ENCODE results near the gene THRAP3.

THRAP3 gene

GRCh38 chr1:36253161-36253862 lies 29.1 kb downstream of the THRAP3 start:
- H3K9me3 Mint-ChIP-seq = no peaks in the 10 kb centered on the region
- H3K27ac Mint-ChIP-seq = no peak overlapping the region
- H3K27me3 Mint-ChIP-seq = no peaks in the 10 kb centered on the region
- peaks cover 75% of the 10 kb centered on the region for H3K4me1 Mint-ChIP-seq (ENCODE audit: low read depth)
- H3K36me3 Mint-ChIP-seq (ENCODE audit: low read depth) = peaks cover 48% of the 10 kb centered on the region
- no peak overlapping the region for H3K4me3 Mint-ChIP-seq

DNA sequence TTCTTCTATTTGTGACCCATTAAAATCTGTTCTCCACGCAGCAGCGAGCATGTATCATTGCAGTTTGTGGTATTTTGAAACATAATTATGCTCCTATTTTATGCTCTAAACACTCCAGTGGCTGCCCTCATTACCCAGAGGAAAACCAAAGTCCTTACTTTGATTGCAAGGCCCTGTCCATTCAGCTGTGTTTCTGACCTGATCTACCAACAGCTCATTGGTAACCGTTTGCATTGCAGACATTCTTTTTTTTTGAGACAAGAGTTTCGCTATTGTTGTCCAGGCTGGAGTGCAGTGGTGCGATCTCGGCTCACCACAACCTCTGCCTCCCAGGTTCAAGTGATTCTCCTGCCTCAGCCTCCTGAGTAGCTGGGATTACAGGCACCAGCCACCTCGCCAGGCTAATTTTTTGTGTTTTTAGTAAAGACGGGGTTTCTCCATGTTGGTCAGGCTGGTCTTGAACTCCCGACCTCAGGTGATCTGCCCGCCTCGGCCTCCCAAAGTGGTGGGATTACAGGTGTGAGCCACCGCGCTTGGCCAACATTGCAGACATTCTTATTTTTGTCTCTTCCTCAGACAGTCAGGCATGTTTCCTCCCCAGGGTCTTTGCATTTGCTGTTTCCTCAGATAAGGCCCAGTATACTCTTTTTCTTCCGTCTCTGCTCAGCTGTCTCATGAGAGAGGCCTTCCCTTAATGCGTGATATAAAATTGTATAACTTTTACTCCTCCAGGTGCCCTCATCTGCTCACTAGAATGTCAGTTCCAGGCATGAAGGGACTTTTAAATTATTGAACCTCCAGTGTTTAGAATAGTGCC lies 32.5 kb downstream of the THRAP3 start:
- H3K4me1 Mint-ChIP-seq (ENCODE audit: low read depth) = peaks cover 53% of the 10 kb centered on the region
- peak overlapping the region; percentile 77 for H3K27ac Mint-ChIP-seq
- H3K36me3 Mint-ChIP-seq (ENCODE audit: low read depth) = peaks cover 45% of the 10 kb centered on the region
- H3K27me3 Mint-ChIP-seq = no peaks in the 10 kb centered on the region
- H3K9me3 Mint-ChIP-seq = no peaks in the 10 kb centered on the region
- no peak overlapping the region for H3K4me3 Mint-ChIP-seq

GRCh38 chr1:36257375-36257767 lies 33.1 kb downstream of the THRAP3 start:
- Mint-ChIP-seq H3K27me3 (no peaks in the 10 kb centered on the region), H3K4me3 (no peak overlapping the region), H3K36me3 (ENCODE audit: low read depth) (peaks cover 50% of the 10 kb centered on the region), H3K4me1 (ENCODE audit: low read depth) (peaks cover 48% of the 10 kb centered on the region), H3K9me3 (no peaks in the 10 kb centered on the region), H3K27ac (peak overlapping the region; percentile 77)

DNA sequence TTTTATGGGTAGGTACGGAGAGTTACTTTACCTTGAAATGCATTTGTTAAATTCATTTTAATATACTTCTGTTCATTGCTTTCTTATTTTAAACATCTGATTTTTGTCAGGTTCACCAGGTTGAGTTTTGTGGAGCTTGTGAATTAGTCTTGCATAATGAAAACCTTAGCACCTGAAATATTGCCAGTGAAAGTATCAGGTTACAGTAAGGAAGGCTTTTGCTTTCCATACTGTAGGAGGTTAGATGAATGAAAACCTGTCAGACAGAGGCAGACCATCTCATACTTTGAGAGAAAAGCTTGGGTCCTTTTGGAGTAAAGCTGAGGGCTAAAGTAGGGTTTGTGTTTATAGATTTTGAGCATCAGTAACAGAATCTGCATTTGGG lies 34.7 kb downstream of the THRAP3 start:
- peaks cover 60% of the 10 kb centered on the region for H3K36me3 Mint-ChIP-seq (ENCODE audit: low read depth)
- H3K4me1 Mint-ChIP-seq (ENCODE audit: low read depth) = peaks cover 47% of the 10 kb centered on the region
- H3K27ac Mint-ChIP-seq = peak overlapping the region; percentile 23
- no peaks in the 10 kb centered on the region for H3K9me3 Mint-ChIP-seq
- no peaks in the 10 kb centered on the region for H3K27me3 Mint-ChIP-seq
- no peak overlapping the region for H3K4me3 Mint-ChIP-seq

- Mint-ChIP-seq H3K36me3 (ENCODE audit: low read depth) (peaks cover 58% of the 10 kb centered on the region), H3K9me3 (no peaks in the 10 kb centered on the region)
Measured at GRCh38 chr1:36268981-36269380, 44.7 kb downstream of the THRAP3 start.

DNA sequence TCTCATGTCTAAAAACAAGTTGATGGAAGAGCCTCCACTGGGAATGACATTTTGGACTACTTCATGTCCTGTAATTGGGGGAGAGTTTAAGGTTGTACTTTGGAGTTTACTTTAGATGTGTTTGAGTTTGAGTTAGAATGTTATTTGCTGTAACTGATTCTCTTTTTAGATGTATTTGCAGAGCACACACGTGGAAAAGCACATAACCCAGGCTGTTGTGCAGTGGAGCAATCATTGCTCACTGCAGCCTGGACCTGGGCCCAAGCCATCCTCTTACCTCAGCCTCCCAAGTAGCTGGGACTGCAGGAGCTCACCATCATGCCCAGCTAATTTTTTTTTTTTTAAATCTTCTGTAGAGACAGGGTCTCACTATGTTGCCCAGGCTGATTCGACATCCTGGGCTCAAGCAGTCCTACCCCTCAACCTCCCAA lies 45.2 kb downstream of the THRAP3 start:
- no peaks in the 10 kb centered on the region for H3K9me3 Mint-ChIP-seq
- no peak overlapping the region for H3K4me3 Mint-ChIP-seq
- no peaks in the 10 kb centered on the region for H3K27me3 Mint-ChIP-seq
- peaks cover 58% of the 10 kb centered on the region for H3K36me3 Mint-ChIP-seq (ENCODE audit: low read depth)
- H3K4me1 Mint-ChIP-seq (ENCODE audit: low read depth) = peaks cover 25% of the 10 kb centered on the region
- H3K27ac Mint-ChIP-seq = peak overlapping the region; percentile 40

More at GRCh38 chr1:36268981-36269380, 44.7 kb downstream of the THRAP3 start:
- H3K27me3 Mint-ChIP-seq = no peaks in the 10 kb centered on the region
- H3K4me3 Mint-ChIP-seq = no peak overlapping the region
- peaks cover 27% of the 10 kb centered on the region for H3K4me1 Mint-ChIP-seq (ENCODE audit: low read depth)
- H3K27ac Mint-ChIP-seq = no peak overlapping the region

GRCh38 chr1:36273024-36273423 lies 48.8 kb downstream of the THRAP3 start:
- H3K27ac Mint-ChIP-seq = peak overlapping the region; percentile 40
- peaks cover 14% of the 10 kb centered on the region for H3K4me1 Mint-ChIP-seq (ENCODE audit: low read depth)
- H3K9me3 Mint-ChIP-seq = no peaks in the 10 kb centered on the region
- no peaks in the 10 kb centered on the region for H3K27me3 Mint-ChIP-seq
- H3K36me3 Mint-ChIP-seq (ENCODE audit: low read depth) = peaks cover 44% of the 10 kb centered on the region
- no peak overlapping the region for H3K4me3 Mint-ChIP-seq

- Mint-ChIP-seq H3K9me3 (no peaks in the 10 kb centered on the region), H3K36me3 (ENCODE audit: low read depth) (peaks cover 38% of the 10 kb centered on the region), H3K27ac (peak overlapping the region; percentile 52), H3K4me3 (no peak overlapping the region), H3K4me1 (ENCODE audit: low read depth) (peaks cover 20% of the 10 kb centered on the region), H3K27me3 (no peaks in the 10 kb centered on the region)
Measured at GRCh38 chr1:36274201-36274600, 50.0 kb downstream of the THRAP3 start.

DNA sequence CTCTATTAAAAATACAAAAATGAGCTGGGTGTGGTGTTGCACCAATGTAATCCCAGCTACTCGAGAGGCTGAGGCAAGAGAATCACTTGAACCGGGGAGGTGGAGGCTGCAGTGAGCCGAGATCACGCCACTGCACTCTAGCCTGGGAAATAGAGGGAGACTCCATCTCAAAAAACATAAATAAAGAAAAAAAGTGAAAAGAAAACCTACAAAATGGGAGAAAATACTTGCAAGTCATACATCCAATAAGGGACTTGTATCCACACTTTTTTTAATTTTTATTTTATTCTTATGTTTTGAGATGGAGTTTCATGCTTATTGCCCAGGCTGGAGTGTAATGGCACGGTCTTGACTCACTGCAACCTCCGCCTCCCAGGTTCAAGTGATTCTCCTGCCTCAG lies 52.4 kb downstream of the THRAP3 start:
- no peak overlapping the region for H3K27ac Mint-ChIP-seq
- H3K4me1 Mint-ChIP-seq (ENCODE audit: low read depth) = peaks cover 45% of the 10 kb centered on the region
- no peaks in the 10 kb centered on the region for H3K9me3 Mint-ChIP-seq
- H3K27me3 Mint-ChIP-seq = no peaks in the 10 kb centered on the region
- no peak overlapping the region for H3K4me3 Mint-ChIP-seq
- peaks cover 32% of the 10 kb centered on the region for H3K36me3 Mint-ChIP-seq (ENCODE audit: low read depth)

- no peak overlapping the region for H3K4me3 Mint-ChIP-seq
- H3K36me3 Mint-ChIP-seq (ENCODE audit: low read depth) = peaks cover 34% of the 10 kb centered on the region
- no peaks in the 10 kb centered on the region for H3K9me3 Mint-ChIP-seq
- peak overlapping the region; percentile 84 for H3K27ac Mint-ChIP-seq
- H3K27me3 Mint-ChIP-seq = no peaks in the 10 kb centered on the region
- H3K4me1 Mint-ChIP-seq (ENCODE audit: low read depth) = peaks cover 49% of the 10 kb centered on the region
Measured at GRCh38 chr1:36279110-36279788, 55.0 kb downstream of the THRAP3 start.

DNA sequence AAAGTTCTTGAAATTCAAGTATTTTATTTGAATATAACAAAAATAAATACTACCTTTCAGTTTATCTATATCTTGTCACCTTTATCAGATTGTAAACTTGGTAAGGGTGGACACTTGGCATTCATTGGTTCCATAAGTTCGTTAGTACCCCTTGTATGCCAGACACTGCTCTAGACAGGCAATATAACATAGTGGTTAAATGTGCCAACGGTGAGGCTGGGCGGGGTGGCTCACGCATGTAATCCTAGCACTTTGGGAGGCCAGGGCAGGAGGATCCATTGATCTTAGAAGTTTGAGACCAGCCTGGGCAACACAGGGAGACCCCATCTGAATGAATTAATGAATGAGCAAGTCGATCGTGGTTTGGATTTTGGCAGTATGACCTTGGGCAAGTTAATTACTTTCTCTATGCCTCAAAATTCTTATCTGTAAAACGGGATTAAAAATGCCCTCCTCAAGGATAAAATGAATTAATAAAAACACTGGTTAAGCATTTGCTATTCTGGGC lies 55.6 kb downstream of the THRAP3 start:
- peak overlapping the region; percentile 84 for H3K27ac Mint-ChIP-seq
- no peaks in the 10 kb centered on the region for H3K27me3 Mint-ChIP-seq

GRCh38 chr1:36284061-36284460 lies 59.8 kb downstream of the THRAP3 start:
- H3K36me3 Mint-ChIP-seq (ENCODE audit: low read depth) = peaks cover 72% of the 10 kb centered on the region
- H3K4me1 Mint-ChIP-seq (ENCODE audit: low read depth) = peaks cover 67% of the 10 kb centered on the region
- no peak overlapping the region for H3K27ac Mint-ChIP-seq
- no peaks in the 10 kb centered on the region for H3K9me3 Mint-ChIP-seq
- no peaks in the 10 kb centered on the region for H3K27me3 Mint-ChIP-seq
- H3K4me3 Mint-ChIP-seq = no peak overlapping the region

More for the DNA sequence above, 55.6 kb downstream of the THRAP3 start:
- Mint-ChIP-seq H3K9me3 (no peaks in the 10 kb centered on the region), H3K4me1 (ENCODE audit: low read depth) (peaks cover 55% of the 10 kb centered on the region), H3K4me3 (no peak overlapping the region), H3K36me3 (ENCODE audit: low read depth) (peaks cover 38% of the 10 kb centered on the region)

DNA sequence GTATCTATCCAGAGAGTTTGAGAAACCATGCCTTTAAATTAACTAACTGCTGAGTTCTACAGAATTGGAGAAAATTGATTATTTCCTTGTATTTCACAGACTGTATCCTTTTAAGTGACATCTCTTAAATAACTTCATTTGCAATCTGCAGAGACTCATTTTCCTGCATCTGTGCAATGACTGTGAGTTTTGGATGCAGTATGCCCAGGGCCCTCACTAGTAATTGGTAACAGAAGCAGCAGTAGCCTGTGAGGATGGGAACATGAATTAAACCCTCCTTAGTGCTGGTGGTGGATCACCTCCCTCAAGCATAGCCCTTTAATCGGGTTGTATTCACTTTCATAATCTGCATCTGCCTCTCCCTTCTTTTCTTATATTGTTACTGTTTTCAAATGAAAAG lies 60.3 kb downstream of the THRAP3 start:
- Mint-ChIP-seq H3K9me3 (no peaks in the 10 kb centered on the region), H3K27ac (no peak overlapping the region), H3K4me3 (no peak overlapping the region), H3K27me3 (no peaks in the 10 kb centered on the region), H3K36me3 (ENCODE audit: low read depth) (peaks cover 71% of the 10 kb centered on the region), H3K4me1 (ENCODE audit: low read depth) (peaks cover 64% of the 10 kb centered on the region)

GRCh38 chr1:36285443-36286101 lies 61.3 kb downstream of the THRAP3 start:
- H3K27ac Mint-ChIP-seq = peak overlapping the region; percentile 85
- H3K27me3 Mint-ChIP-seq = no peaks in the 10 kb centered on the region
- H3K4me1 Mint-ChIP-seq (ENCODE audit: low read depth) = peaks cover 53% of the 10 kb centered on the region
- no peaks in the 10 kb centered on the region for H3K9me3 Mint-ChIP-seq
- peaks cover 75% of the 10 kb centered on the region for H3K36me3 Mint-ChIP-seq (ENCODE audit: low read depth)
- peak overlapping the region; percentile 18 for H3K4me3 Mint-ChIP-seq

All from stimulated activated naive CD8-positive, alpha-beta T cell treated with anti-CD3 and anti-CD28 coated beads, Interleukin-15, Interleukin-2, amounts not matched to agents 100 ng/mL and 50 ng/mL, for 24 hours (primary cell).